GM21367 (cell line): Measurements from ENCODE around the gene TRAM2.

Source experiments
- ATAC-seq: cut with Tn5 transposase; IDR thresholded peaks from one replicate; pipeline ENCODE4 v1.9.1; 2021; ENCODE audit not compliant: unreplicated experiment

The TRAM2 gene

GRCh38 chr6:52533491-52533890 is 43.4 kb downstream of the TRAM2 start:
- ATAC-seq: no peak

- no peak for ATAC-seq
These were observed 44.4 kb downstream of the TRAM2 start for GRCh38 chr6:52532457-52532856.

GRCh38 chr6:52531834-52532233 is 45.0 kb downstream of the TRAM2 start:
- ATAC-seq: no peak

GRCh38 chr6:52531396-52531795 is 45.5 kb downstream of the TRAM2 start:
- no peak for ATAC-seq

GRCh38 chr6:52530351-52530750 is 46.5 kb downstream of the TRAM2 start:
- no peak for ATAC-seq

GRCh38 chr6:52529311-52529710 is 47.5 kb downstream of the TRAM2 start:
- ATAC-seq: no peak

- no peak for ATAC-seq
These were observed 49.4 kb downstream of the TRAM2 start for GRCh38 chr6:52527436-52527835.

- no peak for ATAC-seq
These were observed 50.2 kb downstream of the TRAM2 start for GRCh38 chr6:52526634-52527033.

GRCh38 chr6:52524918-52525317 is 51.9 kb downstream of the TRAM2 start:
- ATAC-seq: no peak

- no peak for ATAC-seq
These were observed 53.3 kb downstream of the TRAM2 start for GRCh38 chr6:52523378-52524142.

- ATAC-seq: no peak
These were observed 54.2 kb downstream of the TRAM2 start for GRCh38 chr6:52522655-52523054.

GRCh38 chr6:52522151-52522626 is 54.7 kb downstream of the TRAM2 start:
- ATAC-seq: no peak

GRCh38 chr6:52519618-52520017 is 57.2 kb downstream of the TRAM2 start:
- ATAC-seq: no peak

- ATAC-seq: no peak
These were observed 58.4 kb downstream of the TRAM2 start for GRCh38 chr6:52518279-52518945.

- peak; percentile 82 for ATAC-seq
These were observed 59.2 kb downstream of the TRAM2 start for GRCh38 chr6:52517502-52518278.

- ATAC-seq: no peak
These were observed 59.9 kb downstream of the TRAM2 start for GRCh38 chr6:52516943-52517342.

- no peak for ATAC-seq
These were observed 60.6 kb downstream of the TRAM2 start for GRCh38 chr6:52516269-52516668.

- ATAC-seq: no peak
These were observed 61.5 kb downstream of the TRAM2 start for GRCh38 chr6:52515219-52515960.

- no peak for ATAC-seq
These were observed 62.3 kb downstream of the TRAM2 start for GRCh38 chr6:52514514-52514913.

GRCh38 chr6:52513896-52514295 is 63.0 kb downstream of the TRAM2 start:
- ATAC-seq: no peak

GRCh38 chr6:52513464-52513863 is 63.4 kb downstream of the TRAM2 start:
- ATAC-seq: no peak
